ENCODE results near the gene RIMOC1.

DNA sequence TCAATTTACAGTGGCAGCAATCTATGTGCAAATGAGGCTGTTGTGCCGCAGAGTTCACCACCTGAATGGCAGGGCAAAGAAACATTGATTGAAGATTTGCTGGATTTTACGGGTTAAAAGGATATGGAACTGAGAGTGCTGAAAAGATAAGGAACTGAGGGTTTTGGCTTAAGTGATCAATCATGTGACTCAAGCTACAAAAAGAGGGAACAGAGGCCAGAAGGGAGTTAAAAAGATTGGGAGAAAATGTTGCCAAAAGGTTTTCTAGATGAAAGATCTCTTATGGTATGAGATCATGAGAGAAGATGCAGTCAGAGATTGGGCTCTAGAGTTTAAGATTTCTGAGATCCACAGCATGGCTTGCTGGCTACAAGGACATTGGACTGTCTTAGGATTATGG, 7.9 kb upstream of the RIMOC1 start:
- no peak for TF ChIP-seq EZH2phosphoT487 (IDR thresholded peaks at IDR 0.05; ENCODE audit: borderline replicate concordance, low read depth, low read length)
- TF ChIP-seq, protein P1, sequence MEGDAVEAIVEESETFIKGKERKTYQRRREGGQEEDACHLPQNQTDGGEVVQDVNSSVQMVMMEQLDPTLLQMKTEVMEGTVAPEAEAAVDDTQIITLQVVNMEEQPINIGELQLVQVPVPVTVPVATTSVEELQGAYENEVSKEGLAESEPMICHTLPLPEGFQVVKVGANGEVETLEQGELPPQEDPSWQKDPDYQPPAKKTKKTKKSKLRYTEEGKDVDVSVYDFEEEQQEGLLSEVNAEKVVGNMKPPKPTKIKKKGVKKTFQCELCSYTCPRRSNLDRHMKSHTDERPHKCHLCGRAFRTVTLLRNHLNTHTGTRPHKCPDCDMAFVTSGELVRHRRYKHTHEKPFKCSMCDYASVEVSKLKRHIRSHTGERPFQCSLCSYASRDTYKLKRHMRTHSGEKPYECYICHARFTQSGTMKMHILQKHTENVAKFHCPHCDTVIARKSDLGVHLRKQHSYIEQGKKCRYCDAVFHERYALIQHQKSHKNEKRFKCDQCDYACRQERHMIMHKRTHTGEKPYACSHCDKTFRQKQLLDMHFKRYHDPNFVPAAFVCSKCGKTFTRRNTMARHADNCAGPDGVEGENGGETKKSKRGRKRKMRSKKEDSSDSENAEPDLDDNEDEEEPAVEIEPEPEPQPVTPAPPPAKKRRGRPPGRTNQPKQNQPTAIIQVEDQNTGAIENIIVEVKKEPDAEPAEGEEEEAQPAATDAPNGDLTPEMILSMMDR (conservative IDR thresholded peaks at IDR 0.05; ENCODE audit: low read length), result no peak
